ENCODE results near the gene TMEM63C.

DNA sequence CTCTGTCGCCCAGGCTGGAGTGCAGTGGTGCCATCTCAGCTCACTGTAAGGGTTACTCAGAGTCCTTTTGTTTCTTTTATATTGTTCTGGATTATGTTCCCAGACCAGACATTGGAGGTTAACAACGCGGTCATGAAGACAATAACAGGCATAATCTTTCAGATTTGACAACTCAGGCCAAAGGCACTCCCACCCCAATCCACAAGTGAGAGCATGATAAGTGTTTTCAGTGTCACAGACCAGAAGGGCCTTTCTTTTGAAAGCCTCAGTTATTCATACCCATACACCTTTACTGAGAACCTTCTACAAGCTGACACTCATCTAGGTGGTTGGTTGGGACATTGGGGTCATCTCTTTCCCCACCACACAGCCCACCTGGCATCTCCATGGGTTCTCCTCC, 2.9 kb upstream of the TMEM63C start:
- TF ChIP-seq TAF1 (IDR thresholded peaks at IDR 0.05; ENCODE audit: borderline replicate concordance, low read depth, low read length) (no peak), POLR2A (IDR thresholded peaks at IDR 0.05; ENCODE audit: low read depth, low read length) (no peak), POLR2AphosphoS5 (IDR thresholded peaks at IDR 0.05; ENCODE audit: low read depth, low read length) (no peak)
